CD4-positive, alpha-beta T cell treated with Interleukin-4 for 4 hours (primary cell): ENCODE measurements around the gene FRG2.
"Not testable (repeated sequence)": the region's sequence is repeated elsewhere in the genome, so short reads cannot be mapped to it uniquely, and the experiment has no call there.

Experiments used
- DNase-seq: peaks from one replicate; pipeline ENCODE4 v3.0.0-alpha.2; 2020

The FRG2 gene

DNA sequence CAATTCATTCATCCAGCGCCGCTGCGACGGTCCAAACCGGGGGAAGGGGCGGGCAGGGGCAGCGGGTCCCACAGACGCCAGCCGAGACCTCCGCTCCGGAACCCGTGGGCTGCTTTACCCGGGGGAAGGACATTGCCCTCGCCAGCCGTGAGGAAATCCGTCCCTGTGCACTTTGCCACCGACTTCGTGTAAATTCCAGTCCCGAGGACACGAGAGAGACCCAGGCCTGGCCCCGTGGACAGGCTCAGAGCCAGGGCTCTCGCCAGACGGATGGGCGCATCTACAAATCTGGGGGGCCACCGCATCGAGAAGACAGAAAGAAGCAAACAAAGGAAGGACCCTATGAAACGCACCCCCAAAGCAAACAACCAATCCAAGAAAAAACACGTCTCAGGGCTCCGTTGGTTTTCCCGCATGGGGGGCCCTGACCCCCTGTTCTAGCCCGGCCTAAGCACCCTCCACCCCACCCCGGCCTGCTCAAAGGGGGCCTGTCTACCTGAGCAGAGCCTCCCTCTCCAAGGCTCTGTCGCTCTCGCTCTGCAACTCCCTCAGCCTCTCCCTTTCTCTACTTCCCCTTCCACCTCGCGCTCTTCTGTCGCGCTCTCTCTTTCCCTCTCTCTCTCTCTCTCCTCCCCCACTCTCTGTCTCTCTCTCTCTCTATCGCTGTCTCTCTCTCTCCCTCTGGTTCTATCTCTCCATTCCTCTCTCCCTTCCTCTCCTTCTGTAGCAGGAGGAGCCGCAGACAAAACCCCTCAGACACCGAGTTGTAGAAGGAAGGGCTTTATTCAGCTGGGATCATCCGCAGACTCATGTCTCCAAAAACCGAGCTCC is 11.3 kb downstream of the FRG2 start:
- DNase-seq: no peak

GRCh38 chr4:190014771-190015537 is 12.1 kb downstream of the FRG2 start:
- DNase-seq: no peak

DNA sequence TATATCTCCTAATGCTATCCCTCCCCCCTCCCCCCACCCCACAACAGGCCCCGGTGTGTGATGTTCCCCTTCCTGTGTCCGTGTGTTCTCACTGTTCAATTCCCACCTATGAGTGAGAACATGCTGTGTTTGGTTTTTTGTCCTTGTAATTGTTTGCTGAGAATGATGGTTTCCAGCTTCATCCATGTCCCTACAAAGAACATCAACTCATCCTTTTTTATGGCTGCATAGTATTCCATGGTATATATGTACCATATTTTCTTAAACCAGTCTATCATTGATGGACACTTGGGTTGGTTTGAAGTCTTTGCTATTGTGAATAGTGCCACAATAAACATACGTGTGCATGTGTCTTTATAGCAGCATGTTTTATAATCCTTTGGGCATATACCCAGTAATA is 37.1 kb downstream of the FRG2 start:
- DNase-seq: not testable (repeated sequence)

GRCh38 chr4:189988877-189989431 is 38.1 kb downstream of the FRG2 start:
- no peak for DNase-seq

DNA sequence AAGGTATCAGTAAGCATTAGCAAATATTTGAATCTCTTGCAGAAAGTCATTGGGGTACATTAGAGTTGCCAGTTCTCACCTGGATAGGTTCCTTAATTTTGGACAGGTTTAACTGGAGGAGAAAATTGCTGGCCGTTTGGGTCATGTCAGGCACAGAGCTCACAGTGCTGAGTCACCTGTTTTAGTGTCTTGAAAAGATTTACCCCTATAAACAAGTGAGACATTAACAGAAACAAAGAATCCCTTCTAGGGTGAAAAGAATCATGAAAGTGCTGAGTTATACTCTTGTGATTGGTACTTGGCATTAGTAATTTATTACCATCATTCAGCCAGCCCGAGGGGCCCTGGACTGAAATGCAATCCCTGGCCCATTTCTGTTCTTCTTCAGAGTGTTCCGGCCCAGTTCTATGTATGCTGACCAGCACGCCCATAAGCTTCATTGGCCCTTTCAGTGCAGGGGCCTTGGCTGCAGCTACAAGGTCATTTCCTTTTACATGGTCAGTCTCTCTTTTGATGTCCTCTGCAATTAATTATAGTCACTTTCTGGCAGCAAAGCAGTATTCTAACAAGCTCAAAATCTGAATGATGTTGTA is 41.3 kb downstream of the FRG2 start:
- DNase-seq: not testable (repeated sequence)

DNA sequence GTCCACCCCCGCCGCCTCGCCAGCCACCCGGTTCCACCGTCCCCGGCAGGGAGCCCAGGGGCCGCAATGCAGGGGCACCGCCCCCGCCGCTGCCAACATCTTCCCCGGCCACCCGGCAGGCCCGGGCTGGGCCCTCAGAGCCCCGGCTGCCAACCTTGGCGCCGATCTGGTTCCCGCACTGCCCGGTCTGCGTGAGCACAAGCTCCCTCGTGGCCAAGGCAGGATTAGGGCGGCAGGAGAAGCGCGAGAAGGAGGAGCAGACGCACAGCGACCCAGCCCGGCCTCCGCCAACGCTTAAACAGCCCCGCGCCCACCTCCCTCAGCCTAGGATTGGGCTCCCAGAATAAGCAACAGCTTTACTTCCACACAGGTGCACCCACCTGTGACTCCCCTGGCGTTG is 42.4 kb downstream of the FRG2 start:
- DNase-seq: not testable (repeated sequence)

DNA sequence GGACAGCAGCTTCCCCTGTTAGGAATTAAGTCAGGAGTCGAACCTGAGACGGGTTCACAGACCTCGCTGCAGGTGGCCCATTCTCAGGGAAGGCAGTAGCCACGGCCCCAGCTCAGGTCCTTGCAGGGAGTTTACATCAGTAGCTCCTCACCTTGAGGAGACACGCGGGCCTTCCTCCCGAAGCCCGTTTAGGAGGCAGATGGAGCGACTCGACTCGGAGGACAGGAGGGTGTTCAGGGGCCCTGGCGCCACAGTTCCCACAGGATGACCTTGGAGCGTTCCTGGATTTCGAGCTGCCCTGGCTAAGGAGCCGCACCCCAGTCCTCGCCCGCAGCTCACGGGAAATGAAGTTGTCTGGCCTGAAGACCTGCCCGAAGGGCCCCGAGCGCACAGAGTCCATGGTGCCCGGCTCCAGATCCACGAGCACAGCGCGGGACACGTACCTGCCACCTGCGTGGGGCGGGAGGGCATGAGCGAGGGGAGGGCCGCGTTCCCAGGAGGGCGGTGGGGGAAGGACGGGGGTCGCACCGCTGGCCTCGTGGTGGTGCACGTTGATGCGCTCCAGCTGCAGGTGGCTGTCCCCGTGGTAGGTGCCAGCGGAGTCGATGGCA is 43.0 kb downstream of the FRG2 start:
- not testable (repeated sequence) for DNase-seq

GRCh38 chr4:189981970-189982369 is 45.1 kb downstream of the FRG2 start:
- DNase-seq: no peak

DNA sequence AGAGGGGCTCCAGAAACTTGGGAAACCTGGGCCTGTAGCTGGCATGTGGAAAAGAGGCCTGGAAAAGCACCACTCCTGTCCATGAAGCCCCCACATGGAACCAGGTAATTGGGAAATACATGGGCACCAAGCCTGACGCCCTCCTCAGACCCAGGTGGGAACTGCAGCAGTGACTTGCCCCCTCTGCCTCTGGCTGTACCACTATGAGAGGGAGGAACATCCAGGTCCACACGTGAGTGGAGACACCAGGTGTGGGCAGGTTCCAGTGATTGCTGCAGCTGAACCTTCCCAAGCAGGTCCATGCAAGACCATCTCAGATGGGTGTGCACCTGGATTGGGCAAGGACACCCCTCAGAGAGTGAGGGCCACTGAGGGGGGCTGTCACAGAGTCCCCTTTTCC is 46.8 kb downstream of the FRG2 start:
- DNase-seq: not testable (repeated sequence)

DNA sequence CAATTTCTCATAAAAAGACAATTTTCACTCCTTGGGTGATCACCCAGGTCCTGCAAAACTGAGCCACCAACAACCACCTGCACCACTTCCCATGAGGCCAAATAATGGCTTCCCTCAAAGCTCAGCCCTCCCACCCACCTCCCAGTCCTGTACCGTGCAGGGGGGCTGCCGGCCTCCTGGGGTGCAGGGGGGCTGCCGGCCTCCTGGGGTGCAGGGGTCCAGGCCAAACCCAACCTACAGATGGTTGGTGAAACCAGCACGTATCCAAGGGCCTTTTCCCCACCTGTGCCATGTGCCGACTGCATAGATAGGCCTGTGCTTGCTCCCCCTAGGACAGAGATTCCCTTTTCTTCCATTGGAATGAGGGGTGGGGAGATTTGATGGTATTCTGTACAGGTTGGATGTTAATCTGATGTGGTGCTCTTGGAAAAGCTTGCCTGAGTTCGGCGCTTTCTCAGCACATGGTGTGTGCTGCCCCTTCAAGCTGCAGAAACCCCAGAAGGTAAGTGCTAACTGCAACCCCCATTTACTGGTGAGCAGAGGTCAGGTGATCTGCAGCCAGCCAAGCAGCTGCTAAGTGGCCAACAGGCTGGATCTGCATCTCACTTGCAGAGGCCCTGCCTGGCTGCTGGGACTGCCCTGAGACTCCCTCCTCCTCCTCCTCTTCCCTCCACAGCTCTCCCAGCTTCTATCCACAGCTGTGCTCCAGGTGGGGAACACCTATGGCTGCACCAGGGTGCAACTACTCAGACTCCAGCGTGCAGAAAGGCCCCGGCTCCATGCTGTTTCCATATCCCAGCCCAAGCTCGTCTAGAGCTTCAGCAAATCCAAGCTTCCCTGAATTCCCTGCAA is 47.6 kb downstream of the FRG2 start:
- no peak for DNase-seq
